Osteocyte (in vitro differentiated cells): ENCODE data around the gene RFPL3. TPM values are rescaled to one million over a fixed set of nuclear protein-coding genes. Genes with fewer than 3 reads are reported as not detected.

Source experiments
- DNase-seq: peaks from one replicate; pipeline ENCODE4 v3.0.0; 2021; ENCODE audit warnings: mixed read lengths; ENCODE audit not compliant: unreplicated experiment; ENCODE audit errors: extremely low spot score
- H3K27ac Mint-ChIP-seq: one replicate; pipeline ENCODE4 v1.8.0; 2021; ENCODE audit warnings: mild to moderate bottlenecking, mixed read lengths; ENCODE audit not compliant: unreplicated experiment
- H3K27me3 Mint-ChIP-seq: one replicate; pipeline ENCODE4 v1.8.0; 2021; ENCODE audit warnings: mixed read lengths; ENCODE audit not compliant: unreplicated experiment
- H3K36me3 Mint-ChIP-seq: one replicate; pipeline ENCODE4 v1.8.0; 2021; ENCODE audit warnings: mixed read lengths; ENCODE audit not compliant: unreplicated experiment
- H3K4me1 Mint-ChIP-seq: one replicate; pipeline ENCODE4 v1.8.0; 2021; ENCODE audit warnings: mixed read lengths; ENCODE audit not compliant: unreplicated experiment
- H3K4me3 Mint-ChIP-seq: one replicate; pipeline ENCODE4 v1.8.0; 2021; ENCODE audit warnings: mild to moderate bottlenecking, moderate library complexity, mixed read lengths; ENCODE audit not compliant: unreplicated experiment
- H3K9me3 Mint-ChIP-seq: one replicate; pipeline ENCODE4 v1.8.0; 2021; ENCODE audit warnings: mixed read lengths; ENCODE audit not compliant: unreplicated experiment
- total RNA-seq: library from RNA; stranded (reverse); gene quantifications from 2 replicates; pipeline ENCODE4 v1.2.1, GENCODE V29; 2021
- TF ChIP-seq, protein P1 (sequence below): fragments of 200-600 bp; sonication (generic); IDR thresholded peaks from 2 replicates; pipeline ENCODE4 v1.5.0; 2021; ENCODE audit warnings: antibody characterized with exemption, mild to moderate bottlenecking, moderate library complexity

Gene RFPL3
- total RNA-seq, 1 donor from 2014 or later = not detected

DNA sequence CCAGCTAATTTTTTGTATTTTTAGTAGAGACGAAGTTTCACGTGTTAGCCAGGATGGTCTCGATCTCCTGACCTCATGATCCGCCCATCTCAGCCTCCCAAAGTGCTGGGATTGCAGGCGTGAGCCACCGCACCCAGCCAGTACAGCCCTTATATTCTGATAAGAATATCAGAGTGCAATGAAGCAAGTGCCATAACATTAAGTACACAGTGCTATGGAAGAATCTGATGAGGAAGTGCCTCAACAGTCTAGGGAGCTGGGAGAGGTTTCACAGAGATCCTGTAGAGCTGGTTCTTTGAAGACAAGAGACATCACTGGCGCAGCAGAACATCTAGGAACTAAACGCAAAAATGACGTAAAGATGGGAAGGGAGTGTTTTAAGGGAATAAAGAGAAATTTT, 52.3 kb downstream of the RFPL3 start:
- no peak for DNase-seq
- H3K4me1 Mint-ChIP-seq = peaks cover 24% of the 10 kb centered on the region
- H3K36me3 Mint-ChIP-seq = peaks cover 30% of the 10 kb centered on the region
- H3K27ac Mint-ChIP-seq = no peak overlapping the region
- H3K9me3 Mint-ChIP-seq = no peaks in the 10 kb centered on the region
- TF ChIP-seq, protein P1, sequence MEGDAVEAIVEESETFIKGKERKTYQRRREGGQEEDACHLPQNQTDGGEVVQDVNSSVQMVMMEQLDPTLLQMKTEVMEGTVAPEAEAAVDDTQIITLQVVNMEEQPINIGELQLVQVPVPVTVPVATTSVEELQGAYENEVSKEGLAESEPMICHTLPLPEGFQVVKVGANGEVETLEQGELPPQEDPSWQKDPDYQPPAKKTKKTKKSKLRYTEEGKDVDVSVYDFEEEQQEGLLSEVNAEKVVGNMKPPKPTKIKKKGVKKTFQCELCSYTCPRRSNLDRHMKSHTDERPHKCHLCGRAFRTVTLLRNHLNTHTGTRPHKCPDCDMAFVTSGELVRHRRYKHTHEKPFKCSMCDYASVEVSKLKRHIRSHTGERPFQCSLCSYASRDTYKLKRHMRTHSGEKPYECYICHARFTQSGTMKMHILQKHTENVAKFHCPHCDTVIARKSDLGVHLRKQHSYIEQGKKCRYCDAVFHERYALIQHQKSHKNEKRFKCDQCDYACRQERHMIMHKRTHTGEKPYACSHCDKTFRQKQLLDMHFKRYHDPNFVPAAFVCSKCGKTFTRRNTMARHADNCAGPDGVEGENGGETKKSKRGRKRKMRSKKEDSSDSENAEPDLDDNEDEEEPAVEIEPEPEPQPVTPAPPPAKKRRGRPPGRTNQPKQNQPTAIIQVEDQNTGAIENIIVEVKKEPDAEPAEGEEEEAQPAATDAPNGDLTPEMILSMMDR = no peak
- peak overlapping the region; percentile 98 for H3K4me3 Mint-ChIP-seq
- H3K27me3 Mint-ChIP-seq = peaks cover 4% of the 10 kb centered on the region

DNA sequence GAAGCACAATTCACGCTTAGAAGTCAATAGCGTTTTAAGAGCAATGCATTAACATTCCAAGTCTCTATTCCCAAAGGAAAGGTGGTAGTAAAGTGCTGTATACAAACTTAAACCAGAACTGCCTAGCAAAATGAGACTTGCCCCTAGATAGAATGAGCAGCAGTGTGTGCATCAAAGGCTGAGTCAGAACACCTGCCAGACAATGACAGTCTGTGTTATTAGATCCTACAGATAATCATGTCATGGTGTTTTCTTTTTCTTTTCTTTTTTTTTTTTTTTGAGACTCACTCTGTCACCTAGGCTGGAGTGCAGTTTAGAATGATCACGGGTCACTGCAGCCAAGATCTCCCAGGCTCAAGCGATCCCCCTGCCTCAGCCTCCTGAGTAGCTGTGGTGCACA, 52.8 kb downstream of the RFPL3 start:
- Mint-ChIP-seq H3K27ac (no peak overlapping the region), H3K4me3 (peak overlapping the region; percentile 98), H3K27me3 (peaks cover 8% of the 10 kb centered on the region), H3K4me1 (peaks cover 24% of the 10 kb centered on the region), H3K9me3 (no peaks in the 10 kb centered on the region), H3K36me3 (peaks cover 26% of the 10 kb centered on the region)
- TF ChIP-seq, protein P1 = no peak
- DNase-seq = no peak

Other genes starting within 250 kb of the RFPL3 start
- not detected in 2 replicates for gene C22orf42, start 198.6 kb upstream of the RFPL3 start, total RNA-seq
- gene RFPL2, start 152.8 kb upstream of the RFPL3 start, total RNA-seq = not detected in 2 replicates
- not detected in 2 replicates for gene SLC5A4, start 102.5 kb upstream of the RFPL3 start, total RNA-seq
- gene RTCB, start 54.4 kb downstream of the RFPL3 start, total RNA-seq = 76.2 and 78.2 TPM in 2 replicates
- not detected in 2 replicates for gene BPIFC, start 106.6 kb downstream of the RFPL3 start, total RNA-seq
- 84.7 and 86.9 TPM in 2 replicates for gene FBXO7, start 116.9 kb downstream of the RFPL3 start, total RNA-seq